Tibial nerve (tissue), 4 donors: Measurements from ENCODE around the gene OPTC.
A peak's percentile ranks its signal among the peaks of the same experiment; 100 is the strongest.

Experiments used
- EP300 ChIP-seq, 2 donors: sonication (generic); formaldehyde crosslinking; IDR thresholded peaks; one replicate each; pipeline ENCODE4 v1.6.1; 2017; ENCODE audit warnings: antibody characterized with exemption in 2 of 2, mild to moderate bottlenecking in 1 of 2
- POLR2A ChIP-seq, 2 donors: fragments of 450-650 bp; IDR thresholded peaks; one replicate each; pipeline ENCODE4 v1.6.1; 2017; ENCODE audit warnings: antibody characterized with exemption in 2 of 2, mild to moderate bottlenecking in 2 of 2, moderate library complexity in 2 of 2
- TF ChIP-seq, protein P1 (sequence below), 5 experiments: fragments of 200-600 bp in 3 of 5; fragments of 450-650 bp in 2 of 5; sonication (generic) in 3 of 5; IDR thresholded peaks; one replicate each; pipeline ENCODE4 v1.5.1; 2016 to 2019; ENCODE audit warnings: antibody characterized with exemption in 5 of 5, mild to moderate bottlenecking in 3 of 5, moderate library complexity in 2 of 5

DNA sequence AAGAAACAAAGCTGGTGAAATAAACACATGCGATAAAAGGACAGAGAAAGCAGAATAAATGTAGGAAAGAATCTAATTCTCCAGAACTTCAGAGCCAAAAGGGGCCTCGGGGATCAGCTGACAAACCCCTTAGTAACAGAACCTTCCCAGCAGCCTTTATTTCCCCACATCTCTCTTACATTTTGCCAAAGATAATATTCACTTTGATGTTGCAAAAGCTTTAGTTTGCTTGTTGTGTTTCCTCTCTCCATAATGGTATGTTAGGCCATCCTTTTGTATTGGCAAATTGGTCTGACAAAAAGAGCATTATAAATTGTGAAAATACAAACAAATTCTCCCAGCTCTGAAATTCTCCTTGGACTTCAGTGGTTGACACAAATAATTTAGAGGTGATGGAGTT is 54.9 kb downstream of the OPTC start:
- TF ChIP-seq, protein P1, sequence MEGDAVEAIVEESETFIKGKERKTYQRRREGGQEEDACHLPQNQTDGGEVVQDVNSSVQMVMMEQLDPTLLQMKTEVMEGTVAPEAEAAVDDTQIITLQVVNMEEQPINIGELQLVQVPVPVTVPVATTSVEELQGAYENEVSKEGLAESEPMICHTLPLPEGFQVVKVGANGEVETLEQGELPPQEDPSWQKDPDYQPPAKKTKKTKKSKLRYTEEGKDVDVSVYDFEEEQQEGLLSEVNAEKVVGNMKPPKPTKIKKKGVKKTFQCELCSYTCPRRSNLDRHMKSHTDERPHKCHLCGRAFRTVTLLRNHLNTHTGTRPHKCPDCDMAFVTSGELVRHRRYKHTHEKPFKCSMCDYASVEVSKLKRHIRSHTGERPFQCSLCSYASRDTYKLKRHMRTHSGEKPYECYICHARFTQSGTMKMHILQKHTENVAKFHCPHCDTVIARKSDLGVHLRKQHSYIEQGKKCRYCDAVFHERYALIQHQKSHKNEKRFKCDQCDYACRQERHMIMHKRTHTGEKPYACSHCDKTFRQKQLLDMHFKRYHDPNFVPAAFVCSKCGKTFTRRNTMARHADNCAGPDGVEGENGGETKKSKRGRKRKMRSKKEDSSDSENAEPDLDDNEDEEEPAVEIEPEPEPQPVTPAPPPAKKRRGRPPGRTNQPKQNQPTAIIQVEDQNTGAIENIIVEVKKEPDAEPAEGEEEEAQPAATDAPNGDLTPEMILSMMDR (IDR thresholded peaks at IDR 0.05) = no peak
- TF ChIP-seq POLR2A (IDR thresholded peaks at IDR 0.05) (no peak), EP300 (IDR thresholded peaks at IDR 0.05) (peak in 1 of 2 donors; percentile 40)
